Endothelial cell (in vitro differentiated cells): ENCODE results near the gene ITPKC. TPM values are rescaled to one million over a fixed set of nuclear protein-coding genes. Genes with fewer than 3 reads are reported as not detected.

ENCODE experiments used
- DNase-seq: peaks from one replicate; pipeline ENCODE4 v3.0.0; 2021; ENCODE audit warnings: low spot score
- H3K27ac Mint-ChIP-seq: one replicate; pipeline ENCODE4 v1.8.0; 2021; ENCODE audit warnings: mixed read lengths, inconsistent platforms; ENCODE audit not compliant: unreplicated experiment
- H3K27me3 Mint-ChIP-seq: one replicate; pipeline ENCODE4 v1.8.0; 2021; ENCODE audit warnings: mild to moderate bottlenecking, moderate library complexity, mixed read lengths, inconsistent platforms; ENCODE audit not compliant: unreplicated experiment
- H3K36me3 Mint-ChIP-seq: one replicate; pipeline ENCODE4 v1.8.0; 2021; ENCODE audit warnings: mild to moderate bottlenecking, low read depth, mixed read lengths, inconsistent platforms; ENCODE audit not compliant: unreplicated experiment
- H3K4me1 Mint-ChIP-seq: one replicate; pipeline ENCODE4 v1.8.0; 2021; ENCODE audit warnings: mild to moderate bottlenecking, mixed read lengths, inconsistent platforms; ENCODE audit not compliant: unreplicated experiment
- H3K4me3 Mint-ChIP-seq: one replicate; pipeline ENCODE4 v1.8.0; 2021; ENCODE audit warnings: mild to moderate bottlenecking, mixed read lengths, inconsistent platforms; ENCODE audit not compliant: unreplicated experiment
- H3K9me3 Mint-ChIP-seq: one replicate; pipeline ENCODE4 v1.8.0; 2021; ENCODE audit warnings: mixed read lengths, inconsistent platforms; ENCODE audit not compliant: unreplicated experiment
- CTCF ChIP-seq: fragments of 200-600 bp; sonication (generic); IDR thresholded peaks from one replicate; pipeline ENCODE4 v1.5.0; 2021; ENCODE audit warnings: antibody characterized with exemption; ENCODE audit not compliant: unreplicated experiment
- total RNA-seq: library from RNA; stranded (reverse); fragmentation: NEBNext Ultra II Directional; extraction: Animal tissue kit (Norgen Biotek cat#: 25700); gene quantifications from one replicate; pipeline ENCODE4 v1.2.1, GENCODE V29; 2021; ENCODE audit not compliant: unreplicated experiment

Gene ITPKC
- total RNA-seq, 1 donor from 2014 or later = 12.1 TPM

GRCh38 chr19:40689339-40690049, 27.4 kb upstream of the ITPKC start:
- H3K36me3 Mint-ChIP-seq = peaks cover 14% of the 10 kb centered on the region
- H3K27ac Mint-ChIP-seq = no peak overlapping the region
- DNase-seq = no peak

GRCh38 chr19:40690050-40690692, 26.7 kb upstream of the ITPKC start, which contains the start of gene NUMBL:
NUMBL (minus strand) TSS chr19:40690651; CDS start chr19:40690483, 168 bp downstream.
- Mint-ChIP-seq H3K27me3 (peaks cover 13% of the 10 kb centered on the region), H3K27ac (peak within 1 kb of the TSS; percentile 74), H3K36me3 (peaks cover 11% of the 10 kb centered on the region), H3K4me1 (no peaks in the 10 kb centered on the region), H3K4me3 (peak within 1 kb of the TSS; percentile 93), H3K9me3 (no peaks in the 10 kb centered on the region)
- DNase-seq = no peak
- no peak for TF ChIP-seq CTCF

More at GRCh38 chr19:40689339-40690049, 27.4 kb upstream of the ITPKC start:
- Mint-ChIP-seq H3K9me3 (no peaks in the 10 kb centered on the region), H3K4me1 (no peaks in the 10 kb centered on the region), H3K27me3 (peaks cover 13% of the 10 kb centered on the region), H3K4me3 (no peak overlapping the region)
- no peak for TF ChIP-seq CTCF

GRCh38 chr19:40690693-40691420, 26.1 kb upstream of the ITPKC start:
- no peak for TF ChIP-seq CTCF
- Mint-ChIP-seq H3K36me3 (peaks cover 4% of the 10 kb centered on the region), H3K9me3 (no peaks in the 10 kb centered on the region), H3K4me1 (no peaks in the 10 kb centered on the region), H3K27ac (peak overlapping the region; percentile 74), H3K27me3 (peaks cover 12% of the 10 kb centered on the region), H3K4me3 (peak overlapping the region; percentile 93)
- peak; percentile 88 for DNase-seq

GRCh38 chr19:40691421-40692211, 25.3 kb upstream of the ITPKC start:
- Mint-ChIP-seq H3K4me3 (no peak overlapping the region), H3K9me3 (no peaks in the 10 kb centered on the region), H3K27ac (no peak overlapping the region), H3K36me3 (peaks cover 3% of the 10 kb centered on the region), H3K27me3 (peaks cover 12% of the 10 kb centered on the region), H3K4me1 (no peaks in the 10 kb centered on the region)
- DNase-seq = no peak
- no peak for TF ChIP-seq CTCF
